A204.1 (cell line): Measurements from ENCODE around the gene HS3ST6.
"Not testable (repeated sequence)": the region's sequence is repeated elsewhere in the genome, so short reads cannot be mapped to it uniquely, and the experiment has no call there.

Experiments
- FAIRE-seq: peaks from 2 replicates; lab custom pipeline; 2012; peaks lifted over from hg19 to GRCh38; lab: Jason Lieb, UNC

HS3ST6 gene

GRCh38 chr16:1907226-1907860 is 10.9 kb downstream of the HS3ST6 start:
- FAIRE-seq, result no peak

GRCh38 chr16:1906846-1907165 is 11.4 kb downstream of the HS3ST6 start:
- no peak for FAIRE-seq

GRCh38 chr16:1906055-1906845 is 12.0 kb downstream of the HS3ST6 start:
- no peak for FAIRE-seq

DNA sequence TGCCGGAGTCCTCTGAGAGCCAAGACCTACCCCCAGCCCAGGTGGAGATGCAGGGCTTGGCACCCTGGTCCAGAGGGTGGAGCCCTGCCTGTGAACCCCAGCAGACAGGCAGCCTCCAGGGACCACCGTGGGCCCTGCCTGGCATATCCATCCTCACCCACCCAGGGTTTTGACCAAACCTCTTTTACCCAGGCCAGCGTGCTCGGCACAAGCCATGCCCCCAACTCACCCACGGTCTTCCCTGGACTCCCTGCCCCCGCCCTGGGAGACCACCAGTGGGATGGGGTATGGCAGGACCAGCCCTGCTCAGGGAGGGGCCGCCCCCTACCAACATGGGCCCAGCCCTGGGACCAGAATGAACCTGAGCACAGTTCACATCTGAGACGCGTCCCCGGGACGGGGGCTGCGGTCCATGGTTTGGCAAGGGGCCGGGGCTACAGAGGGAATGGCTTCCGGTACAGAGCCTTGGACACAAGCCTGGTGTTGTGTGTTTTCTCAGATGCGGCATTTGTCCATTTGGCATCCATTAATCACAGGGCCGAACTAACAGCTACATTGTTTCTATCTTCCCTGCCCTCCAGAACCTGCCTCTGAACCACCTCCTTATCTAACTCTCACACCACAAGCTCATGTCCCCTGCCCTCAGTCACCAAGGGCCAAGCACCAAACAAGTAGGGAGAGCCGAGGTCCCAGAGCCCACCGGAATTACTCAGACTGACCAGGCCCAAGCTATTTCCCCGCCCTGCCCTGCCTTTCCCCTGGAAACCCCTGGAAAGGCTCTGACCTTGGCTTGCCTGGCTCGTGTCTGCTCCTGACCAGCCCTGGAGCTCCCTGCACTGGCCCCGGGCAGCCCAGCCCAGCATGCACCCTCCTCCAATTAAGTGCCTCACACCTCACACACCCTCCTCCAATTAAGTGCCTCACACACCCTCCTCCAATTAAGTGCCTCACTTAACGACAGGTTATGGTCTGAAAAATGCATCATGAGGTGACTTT is 14.1 kb downstream of the HS3ST6 start:
- FAIRE-seq, result no peak

- FAIRE-seq, result no peak
Observed at GRCh38 chr16:1903220-1903574, 15.0 kb downstream of the HS3ST6 start.

DNA sequence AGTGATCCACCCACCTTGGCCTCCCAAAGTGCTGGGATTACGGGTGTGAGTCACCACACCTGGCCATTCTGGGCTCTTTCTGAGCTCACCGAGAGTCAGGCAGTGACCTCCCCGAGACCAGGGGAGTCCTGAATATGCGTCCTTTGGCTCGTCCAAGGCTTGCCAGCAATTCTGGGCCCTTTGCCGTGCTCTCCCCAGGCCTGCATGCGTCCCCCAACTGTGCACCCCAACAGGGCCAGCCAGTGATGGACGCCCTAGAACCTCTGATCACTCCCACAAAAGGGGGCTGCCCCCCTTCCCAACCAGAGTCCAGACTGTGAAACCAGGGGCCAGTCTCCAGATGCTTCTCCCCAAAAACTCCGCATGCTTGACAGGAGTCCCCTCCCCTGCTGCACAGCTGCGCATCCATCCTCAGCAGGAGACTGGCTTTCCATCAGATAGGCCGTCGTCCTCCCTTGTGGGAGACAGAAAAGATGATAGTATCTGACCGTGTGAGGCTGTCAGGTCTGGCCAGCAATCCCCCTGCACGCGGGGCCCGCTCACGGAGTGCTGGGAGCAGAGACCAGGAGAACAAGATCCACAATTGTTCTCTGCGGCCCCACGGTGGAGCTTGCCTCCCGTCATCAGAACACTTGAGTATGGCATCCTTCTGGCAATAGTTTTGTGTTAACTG is 15.5 kb downstream of the HS3ST6 start:
- no peak for FAIRE-seq

DNA sequence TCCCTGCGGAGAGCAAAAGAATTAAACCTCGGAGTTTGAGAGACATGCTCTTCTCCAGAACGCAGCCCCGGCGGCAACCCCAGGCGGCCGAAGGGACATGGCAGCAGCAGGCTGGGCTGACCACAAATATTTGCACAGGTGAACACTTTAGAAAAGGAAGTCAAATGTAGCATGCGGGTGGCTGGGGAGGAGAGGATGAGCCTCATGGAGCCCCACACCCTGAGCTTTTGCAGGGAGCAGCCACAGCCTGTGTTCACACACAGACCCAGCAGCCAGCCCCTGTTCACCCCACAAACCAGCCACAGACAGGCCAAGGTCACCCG is 17.8 kb downstream of the HS3ST6 start:
- FAIRE-seq, result no peak

- FAIRE-seq, result no peak
Observed at GRCh38 chr16:1899641-1900451, 18.4 kb downstream of the HS3ST6 start.

GRCh38 chr16:1897692-1898091 is 20.5 kb downstream of the HS3ST6 start:
- not testable (repeated sequence) for FAIRE-seq

DNA sequence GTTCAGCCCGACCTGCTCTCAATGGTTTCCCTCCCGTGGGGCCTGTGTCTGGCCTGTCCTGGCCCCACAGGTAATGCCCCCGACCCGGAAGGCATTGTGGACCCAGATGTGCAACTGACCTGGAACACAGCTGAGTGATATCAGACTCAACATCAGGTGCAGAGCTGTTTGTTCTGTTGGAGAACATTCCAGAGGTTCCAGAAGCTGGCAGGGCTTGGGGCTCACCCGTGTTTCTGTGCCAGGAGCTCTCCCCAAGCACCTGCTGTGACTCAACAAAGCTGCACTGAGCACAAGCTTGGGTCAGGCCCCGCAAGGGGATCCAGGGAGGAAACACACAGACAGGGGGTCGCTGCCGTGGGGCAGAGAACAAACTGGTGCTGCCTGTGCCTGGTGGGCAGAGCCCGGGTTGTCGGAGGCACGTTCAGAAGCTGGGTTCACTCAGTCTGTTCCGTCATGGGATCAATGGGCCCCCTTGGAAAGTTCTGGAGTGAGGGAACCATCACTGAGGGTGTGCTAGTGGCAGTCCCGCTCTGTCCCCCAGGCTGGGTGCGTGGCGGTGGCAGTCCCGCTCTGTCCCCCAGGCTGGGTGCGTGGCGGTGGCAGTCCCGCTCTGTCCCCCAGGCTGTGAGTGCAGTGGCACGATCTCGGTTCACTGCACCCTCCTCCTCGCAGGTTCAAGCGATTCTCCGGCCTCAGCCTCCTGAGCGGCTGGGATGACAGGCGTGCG is 22.1 kb downstream of the HS3ST6 start:
- FAIRE-seq, result no peak

DNA sequence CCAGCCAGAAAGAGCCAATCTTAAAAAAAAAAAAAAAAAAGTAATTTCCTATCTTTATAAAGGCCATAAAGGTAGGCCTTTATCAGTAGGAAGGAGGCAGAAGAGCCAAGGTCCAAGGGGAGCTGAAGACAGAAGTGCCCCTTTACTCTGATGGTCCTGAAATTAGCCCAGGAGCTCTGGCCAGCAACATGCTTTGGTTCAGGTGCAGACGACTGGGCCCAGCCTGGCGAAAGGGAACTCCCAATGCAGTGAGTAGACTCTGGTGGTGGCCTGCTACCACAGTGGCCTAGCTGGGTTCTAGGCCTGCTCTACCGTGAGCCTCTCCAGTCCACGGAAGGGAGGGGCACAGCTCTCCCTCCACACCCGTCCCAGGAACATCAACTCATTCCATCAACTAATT is 23.1 kb downstream of the HS3ST6 start:
- FAIRE-seq, result no peak

- no peak for FAIRE-seq
Observed at GRCh38 chr16:1890708-1891050, 27.5 kb downstream of the HS3ST6 start.

GRCh38 chr16:1890024-1890707 is 28.0 kb downstream of the HS3ST6 start:
- no peak for FAIRE-seq

GRCh38 chr16:1887711-1888354 is 30.4 kb downstream of the HS3ST6 start:
- FAIRE-seq, result no peak

GRCh38 chr16:1884889-1885288 is 33.3 kb downstream of the HS3ST6 start:
- FAIRE-seq, result no peak

DNA sequence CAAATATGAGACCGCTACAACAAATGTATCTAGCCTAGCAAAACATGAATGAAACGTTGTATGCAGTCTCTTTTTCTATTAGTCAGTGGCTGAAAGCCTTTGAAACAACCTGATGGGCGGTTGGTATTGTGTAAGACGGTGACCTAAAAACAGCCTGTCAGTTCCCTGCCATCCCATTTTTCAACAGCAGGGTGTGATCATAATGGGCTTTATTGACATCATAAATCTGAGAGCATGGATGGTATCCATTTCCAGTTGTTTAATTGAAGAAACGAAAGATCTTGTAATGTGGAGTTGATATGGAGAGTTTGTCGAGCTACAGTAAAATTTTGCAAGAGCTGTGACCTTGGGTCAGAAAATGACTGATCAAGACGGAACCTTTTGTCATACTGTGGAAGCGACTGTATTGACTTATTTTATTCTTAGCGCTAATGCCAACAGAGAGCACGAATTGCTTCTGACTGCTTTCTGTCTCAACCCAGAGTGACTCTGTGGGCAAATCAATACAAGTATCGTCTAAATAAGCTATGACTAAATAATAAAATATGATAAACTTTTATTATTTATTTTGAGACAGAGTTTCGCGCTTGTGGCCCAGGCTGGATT is 34.0 kb downstream of the HS3ST6 start:
- no peak for FAIRE-seq

DNA sequence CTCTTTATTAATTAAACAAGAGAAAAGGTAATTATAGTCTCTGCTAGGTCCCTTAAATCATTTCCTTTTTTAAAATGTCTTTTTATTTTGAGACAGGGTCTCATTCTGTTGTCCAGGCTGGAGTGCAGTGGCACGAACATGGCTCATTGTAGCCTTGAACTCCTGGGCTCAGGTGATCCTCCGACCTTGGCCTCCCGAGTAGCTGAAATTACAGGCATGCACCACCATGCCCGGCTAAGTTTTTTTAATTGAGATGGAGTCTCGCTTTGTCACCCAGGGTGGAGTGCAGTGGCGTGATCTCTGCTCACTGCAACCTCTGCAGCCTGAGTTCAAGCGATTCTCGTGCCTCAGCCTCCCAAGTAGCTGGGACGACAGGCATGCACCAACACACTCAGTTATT is 37.0 kb downstream of the HS3ST6 start:
- FAIRE-seq, result not testable (repeated sequence)

DNA sequence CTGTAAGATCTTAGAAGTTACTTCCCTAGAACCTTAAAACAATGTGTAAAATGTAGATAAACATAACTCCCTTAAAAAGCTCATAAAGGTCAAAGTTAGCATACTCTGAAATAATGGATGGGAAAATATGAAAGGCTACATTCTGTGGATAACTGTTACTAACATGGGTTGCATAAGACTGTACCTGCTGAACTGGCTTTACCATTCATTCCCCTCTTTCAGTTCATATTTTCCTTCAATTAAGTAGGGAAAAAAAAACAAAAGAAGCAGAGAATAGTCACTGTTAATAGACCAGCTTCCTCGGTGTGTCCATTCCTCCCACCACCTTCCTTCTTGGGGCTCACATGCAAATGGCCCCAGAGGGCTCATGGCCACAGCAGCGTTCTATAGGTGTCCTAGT is 38.7 kb downstream of the HS3ST6 start:
- FAIRE-seq, result no peak

DNA sequence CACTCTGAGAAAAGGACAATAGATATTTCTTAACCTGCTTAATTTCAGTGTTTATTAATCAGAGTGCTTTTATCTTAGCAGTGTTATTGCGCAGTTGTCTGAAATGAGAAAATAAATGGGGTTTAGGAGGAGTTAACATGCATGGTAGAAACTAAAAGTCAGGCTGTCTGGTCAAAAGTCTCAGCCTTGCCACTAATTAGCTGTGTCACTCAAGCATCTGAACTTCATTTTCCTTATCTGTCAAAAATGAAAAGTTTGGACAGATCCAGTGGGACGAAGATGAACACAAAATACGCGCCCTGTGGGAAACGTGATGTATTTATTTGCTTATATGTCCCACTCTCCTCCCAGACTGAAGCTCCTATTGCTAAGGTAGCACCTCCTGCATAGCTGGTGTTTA is 40.0 kb downstream of the HS3ST6 start:
- no peak for FAIRE-seq

- FAIRE-seq, result no peak
Observed at GRCh38 chr16:1877804-1878203, 40.4 kb downstream of the HS3ST6 start.
